ENCODE results near the gene FAM25G.
"Not testable (repeated sequence)": the region's sequence is repeated elsewhere in the genome, so short reads cannot be mapped to it uniquely, and the experiment has no call there.

- not testable (repeated sequence) for TF ChIP-seq CEBPB (IDR thresholded peaks at IDR 0.05; ENCODE audit: low read depth, low read length); CTCF (conservative IDR thresholded peaks at IDR 0.05; ENCODE audit: low read depth, low read length)
Measured at GRCh38 chr10:47523475-47523874, 32.0 kb upstream of the FAM25G start, which contains the start of gene AGAP9.

All from IMR-90 (cell line).